HG03520 (cell line): ENCODE results near the gene GSPT1.
A peak's percentile ranks its signal among the peaks of the same experiment; 100 is the strongest.
"Not testable (repeated sequence)": the region's sequence is repeated elsewhere in the genome, so short reads cannot be mapped to it uniquely, and the experiment has no call there.

ENCODE experiments used
- ATAC-seq: cut with Tn5 transposase; IDR thresholded peaks from one replicate; pipeline ENCODE4 v1.9.1; 2021; ENCODE audit warnings: mild to moderate bottlenecking, moderate library complexity; ENCODE audit not compliant: unreplicated experiment

Gene GSPT1

GRCh38 chr16:11862489-11862888, 53.3 kb downstream of the GSPT1 start:
- no peak for ATAC-seq

DNA sequence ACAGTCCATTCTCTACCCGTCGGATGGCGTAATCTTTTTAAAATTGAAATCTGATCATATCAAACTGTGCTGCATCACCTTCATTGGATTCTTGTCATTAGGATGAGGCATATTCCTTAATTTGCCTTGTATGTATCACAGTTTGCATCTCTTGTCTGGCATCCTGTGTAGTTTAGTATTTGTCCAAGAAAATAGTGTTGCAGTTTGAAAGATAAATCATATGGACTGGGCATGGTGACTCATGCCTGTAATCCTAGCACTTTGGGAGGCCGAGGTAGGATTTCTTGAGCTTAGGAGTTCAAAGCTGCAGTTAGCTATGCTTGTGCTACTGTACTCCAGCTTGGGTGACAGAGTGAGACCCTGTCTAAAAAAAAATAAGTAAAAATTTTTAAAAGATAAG, 58.6 kb downstream of the GSPT1 start:
- no peak for ATAC-seq

DNA sequence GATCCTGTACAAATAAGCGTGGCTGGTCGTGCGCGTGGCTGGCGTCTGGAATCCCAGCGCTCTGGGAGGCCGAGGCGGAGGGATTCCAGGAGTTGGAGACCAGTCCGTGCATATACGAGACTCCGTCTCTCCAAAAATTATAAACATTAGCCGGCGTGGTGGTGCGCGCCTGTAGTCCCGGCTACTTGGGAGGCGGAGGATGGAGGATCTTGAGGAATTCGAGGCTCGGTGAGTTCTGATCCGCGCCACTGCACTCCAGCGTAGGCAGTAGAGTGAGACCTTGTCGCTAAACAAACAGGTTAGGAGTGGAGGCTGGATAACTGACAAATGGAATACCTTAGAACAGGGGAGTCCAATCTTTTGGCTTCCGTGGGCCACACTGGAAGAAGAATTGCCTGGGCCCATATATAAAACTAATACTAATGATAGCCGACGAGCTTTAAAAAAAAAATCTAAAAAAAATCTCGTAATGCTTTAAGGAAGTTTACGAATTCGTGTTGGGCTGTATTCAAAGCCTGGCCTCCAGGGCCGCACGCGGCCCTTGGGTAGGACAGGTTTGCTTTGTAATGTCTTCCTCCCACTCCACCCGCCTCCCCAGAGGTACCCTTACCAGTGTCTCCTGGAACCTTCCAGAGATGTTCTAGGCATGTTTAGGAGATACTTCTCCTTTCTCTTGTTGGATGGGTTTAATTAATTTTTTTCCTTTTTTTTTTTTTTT, 63.5 kb downstream of the GSPT1 start:
- no peak for ATAC-seq

DNA sequence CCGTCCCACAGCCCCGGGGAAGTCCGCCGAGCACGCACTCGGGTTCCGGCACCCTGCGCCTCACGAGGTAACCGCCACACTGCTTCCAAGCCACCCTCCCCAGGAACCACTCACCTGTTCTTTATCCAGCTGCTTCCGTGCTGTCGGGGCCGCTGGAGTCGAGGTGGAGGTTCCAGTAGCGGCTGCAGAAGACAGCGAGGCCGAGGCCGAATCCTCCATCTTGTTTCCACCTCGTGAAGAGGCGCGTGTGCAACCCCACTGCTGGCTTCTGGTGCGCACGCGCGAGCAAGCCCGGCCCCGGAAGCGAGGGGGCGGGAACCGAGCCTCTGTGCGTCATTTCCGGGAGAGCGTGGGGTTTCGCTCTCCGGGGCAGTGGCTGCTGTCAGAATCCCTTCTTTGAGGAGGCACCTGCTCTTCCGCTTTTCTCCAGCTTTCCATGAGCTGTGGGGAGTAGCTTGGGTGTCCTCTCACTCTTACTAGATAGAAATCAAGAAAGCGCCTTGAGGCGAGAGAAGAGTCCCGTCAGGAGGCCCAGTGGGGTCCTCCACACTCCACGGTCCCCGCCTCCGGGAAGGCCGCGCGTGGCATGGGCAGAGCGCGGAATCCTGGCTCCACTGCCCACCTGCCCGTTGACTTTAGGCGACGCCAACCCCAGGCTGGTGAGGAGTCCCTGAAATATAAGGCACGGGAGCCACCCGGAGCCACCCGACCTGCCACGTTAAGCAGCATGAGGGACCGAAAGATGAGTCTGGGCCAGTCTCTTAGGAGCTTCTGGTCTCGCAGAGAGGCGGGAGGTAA, 64.3 kb downstream of the GSPT1 start, which contains the start of gene RSL1D1:
Gene RSL1D1, minus strand, starts transcription at position 249 of the 798 bp plus-strand sequence. Its CDS starts 30 bp downstream, at position 219.
- ATAC-seq, result peak; percentile 77

- no peak for ATAC-seq
These were observed 66.9 kb downstream of the GSPT1 start for GRCh38 chr16:11848842-11849241.

DNA sequence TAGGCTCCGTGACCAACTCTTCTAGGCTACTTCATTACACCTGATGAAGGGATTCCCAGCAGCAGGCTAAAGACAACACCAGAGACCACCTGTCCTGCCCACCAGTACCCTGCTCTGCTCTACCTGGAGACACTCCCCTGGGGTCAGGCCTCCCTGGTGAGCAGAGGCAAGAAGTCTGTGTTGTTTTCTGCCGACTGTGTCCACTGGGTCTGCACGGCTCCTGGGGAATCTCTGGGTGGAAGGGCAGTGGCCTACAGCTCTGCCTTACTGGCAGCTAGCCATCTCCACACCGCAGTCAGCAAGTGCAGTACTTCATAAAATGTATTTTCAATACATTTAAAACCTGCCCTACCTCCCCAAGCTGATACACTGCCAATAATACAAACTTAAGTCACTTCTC, 71.3 kb downstream of the GSPT1 start:
- ATAC-seq, result no peak

- no peak for ATAC-seq
These were observed 71.9 kb downstream of the GSPT1 start for GRCh38 chr16:11843861-11844260.

DNA sequence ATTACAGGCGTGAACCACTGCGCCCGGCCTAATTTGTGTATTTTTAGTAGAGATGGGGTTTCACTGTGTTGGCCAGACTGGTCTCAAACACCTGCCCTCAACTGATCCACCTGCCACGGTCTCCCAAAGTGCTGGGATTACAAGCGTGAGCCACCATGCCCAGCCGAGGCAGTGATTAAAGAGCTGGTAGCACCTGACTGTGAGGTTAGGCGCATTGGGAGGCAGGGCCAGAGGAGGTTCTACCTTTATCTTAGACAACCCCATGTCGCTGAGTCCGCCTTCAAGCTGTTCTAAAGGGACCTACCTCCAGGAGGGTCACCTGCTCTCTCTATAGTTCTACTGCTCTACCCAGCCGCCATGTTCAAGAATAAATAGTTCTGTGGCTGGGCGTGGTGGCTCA, 72.5 kb downstream of the GSPT1 start:
- ATAC-seq, result no peak

GRCh38 chr16:11841026-11841425, 74.7 kb downstream of the GSPT1 start:
- ATAC-seq, result no peak

- ATAC-seq, result no peak
These were observed 79.0 kb downstream of the GSPT1 start for GRCh38 chr16:11836650-11837244.

- ATAC-seq, result no peak
These were observed 79.7 kb downstream of the GSPT1 start for GRCh38 chr16:11835891-11836649.

- no peak for ATAC-seq
These were observed 80.4 kb downstream of the GSPT1 start for GRCh38 chr16:11835309-11835708.

- ATAC-seq, result no peak
These were observed 81.6 kb downstream of the GSPT1 start for GRCh38 chr16:11833951-11834695.

DNA sequence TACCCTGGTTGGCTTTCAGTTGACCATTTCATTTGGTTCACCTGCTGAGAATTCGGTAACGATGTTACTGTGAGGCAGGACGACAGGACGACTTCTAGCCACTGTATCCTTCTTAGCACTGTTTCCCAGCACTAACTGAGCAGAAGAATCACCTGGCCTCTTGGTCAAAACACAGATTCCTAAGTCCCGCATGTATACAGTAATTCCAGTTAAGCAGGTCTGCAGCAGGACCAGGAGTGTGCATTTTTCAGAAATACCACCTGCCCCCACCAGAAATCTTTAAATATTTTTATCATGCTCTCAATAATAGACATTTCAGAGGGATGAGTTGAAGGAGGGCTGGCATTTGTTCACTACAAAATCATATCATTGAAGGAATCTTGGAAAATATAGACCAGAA, 87.1 kb downstream of the GSPT1 start:
- no peak for ATAC-seq

- not testable (repeated sequence) for ATAC-seq
These were observed 90.1 kb downstream of the GSPT1 start for GRCh38 chr16:11825520-11826165.

DNA sequence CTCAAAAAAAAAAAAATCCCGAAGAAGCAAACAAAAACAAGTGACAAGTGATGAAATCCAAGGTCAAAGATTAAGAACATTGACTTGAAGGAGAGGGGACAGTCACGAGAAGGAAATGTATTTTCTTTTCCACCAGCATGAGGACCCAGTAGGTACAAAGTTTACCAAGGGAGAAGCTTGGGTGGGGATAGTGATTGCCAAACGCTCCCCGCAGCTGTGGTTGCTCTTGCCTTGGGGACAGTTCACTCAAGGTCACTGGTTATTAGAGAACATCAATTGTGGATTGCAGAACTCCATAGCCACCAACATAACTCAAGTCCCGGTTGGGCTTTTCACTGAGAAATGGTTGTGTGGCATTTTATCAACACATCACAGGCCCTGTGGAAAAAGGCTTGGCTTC, 91.4 kb downstream of the GSPT1 start:
- ATAC-seq, result no peak

GRCh38 chr16:11823645-11824044, 92.1 kb downstream of the GSPT1 start:
- not testable (repeated sequence) for ATAC-seq

DNA sequence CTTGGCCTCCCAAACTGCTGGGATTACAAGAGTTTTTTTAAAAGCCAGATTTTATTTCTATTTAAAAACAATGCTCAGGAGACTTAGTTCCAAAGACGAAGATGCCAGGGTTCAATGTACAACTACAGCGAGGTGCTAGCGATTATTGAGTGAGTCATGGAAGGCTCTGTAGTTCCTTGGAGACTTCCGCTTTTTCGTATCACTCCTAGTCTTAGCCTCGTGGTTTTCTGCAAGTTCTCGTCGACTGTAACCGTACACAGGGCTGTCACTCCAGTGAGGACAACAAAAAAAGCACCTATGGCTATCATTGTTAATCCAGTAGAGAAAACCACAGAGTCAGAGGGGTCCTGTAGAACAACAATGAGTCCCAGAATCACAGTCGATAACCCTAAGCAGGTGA, 96.0 kb downstream of the GSPT1 start:
- ATAC-seq, result no peak

DNA sequence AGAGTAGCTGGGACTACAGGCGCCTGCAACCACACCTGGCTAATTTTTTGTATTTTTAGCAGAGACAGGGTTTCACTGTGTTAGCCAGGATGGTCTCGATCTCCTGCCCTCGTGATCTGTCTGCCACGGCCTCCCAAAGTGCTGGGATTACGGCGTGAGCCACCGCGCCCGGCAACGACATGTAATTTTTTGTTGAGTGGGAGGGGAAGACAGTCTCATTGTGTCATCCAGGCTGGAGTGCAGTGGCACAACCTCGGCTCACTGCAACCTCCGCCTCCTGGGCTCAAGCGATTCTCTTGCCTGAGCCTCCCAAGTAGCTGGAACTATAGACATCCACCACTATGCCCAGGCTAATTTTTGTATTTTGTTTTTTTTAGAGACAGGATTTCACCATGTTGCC, 96.8 kb downstream of the GSPT1 start:
- ATAC-seq, result not testable (repeated sequence)
